Eye (tissue), 1 donor: ENCODE results near the gene FRZB.
"Not testable (repeated sequence)": the region's sequence is repeated elsewhere in the genome, so short reads cannot be mapped to it uniquely, and the experiment has no call there.

Experiments used
- DNase-seq: peaks from one replicate; pipeline ENCODE4 v3.0.0-alpha.2; 2015

Gene FRZB

GRCh38 chr2:182887753-182888415 is 21.4 kb upstream of the FRZB start:
- no peak for DNase-seq

- DNase-seq: no peak
Observed at GRCh38 chr2:182887093-182887492, 20.7 kb upstream of the FRZB start.

- no peak for DNase-seq
Observed at GRCh38 chr2:182885771-182886170, 19.3 kb upstream of the FRZB start.

- no peak for DNase-seq
Observed at GRCh38 chr2:182883451-182883850, 17.0 kb upstream of the FRZB start.

GRCh38 chr2:182880100-182880499 is 13.7 kb upstream of the FRZB start:
- not testable (repeated sequence) for DNase-seq

GRCh38 chr2:182876653-182877052 is 10.2 kb upstream of the FRZB start:
- not testable (repeated sequence) for DNase-seq

GRCh38 chr2:182870227-182870626 is 3.8 kb upstream of the FRZB start:
- no peak for DNase-seq

GRCh38 chr2:182868054-182868796 is 1.8 kb upstream of the FRZB start:
- DNase-seq: peak; percentile 83

GRCh38 chr2:182867426-182868053 is 1.1 kb upstream of the FRZB start:
- peak; percentile 78 for DNase-seq

- peak; percentile 81 for DNase-seq
Observed at GRCh38 chr2:182866095-182866460, 359 bp downstream of the FRZB start.

GRCh38 chr2:182864949-182865570 is 1.4 kb downstream of the FRZB start:
- peak; percentile 39 for DNase-seq

GRCh38 chr2:182863642-182864041 is 2.8 kb downstream of the FRZB start:
- no peak for DNase-seq

- DNase-seq: no peak
Observed at GRCh38 chr2:182862091-182862490, 4.3 kb downstream of the FRZB start.

- DNase-seq: no peak
Observed at GRCh38 chr2:182860858-182861257, 5.6 kb downstream of the FRZB start.

GRCh38 chr2:182858671-182859070 is 7.8 kb downstream of the FRZB start:
- DNase-seq: no peak

- DNase-seq: no peak
Observed at GRCh38 chr2:182855376-182855775, 11.1 kb downstream of the FRZB start.

- DNase-seq: no peak
Observed at GRCh38 chr2:182854375-182855105, 11.9 kb downstream of the FRZB start.

- DNase-seq: no peak
Observed at GRCh38 chr2:182852801-182853200, 13.6 kb downstream of the FRZB start.

GRCh38 chr2:182852090-182852489 is 14.3 kb downstream of the FRZB start:
- no peak for DNase-seq

GRCh38 chr2:182845794-182846417 is 20.5 kb downstream of the FRZB start:
- no peak for DNase-seq

- DNase-seq: peak; percentile 32
Observed at GRCh38 chr2:182836451-182836850, 30.0 kb downstream of the FRZB start.

GRCh38 chr2:182834293-182834692 is 32.1 kb downstream of the FRZB start:
- no peak for DNase-seq
